ENCODE measurements around the gene SLC35F3.

The SLC35F3 gene

DNA sequence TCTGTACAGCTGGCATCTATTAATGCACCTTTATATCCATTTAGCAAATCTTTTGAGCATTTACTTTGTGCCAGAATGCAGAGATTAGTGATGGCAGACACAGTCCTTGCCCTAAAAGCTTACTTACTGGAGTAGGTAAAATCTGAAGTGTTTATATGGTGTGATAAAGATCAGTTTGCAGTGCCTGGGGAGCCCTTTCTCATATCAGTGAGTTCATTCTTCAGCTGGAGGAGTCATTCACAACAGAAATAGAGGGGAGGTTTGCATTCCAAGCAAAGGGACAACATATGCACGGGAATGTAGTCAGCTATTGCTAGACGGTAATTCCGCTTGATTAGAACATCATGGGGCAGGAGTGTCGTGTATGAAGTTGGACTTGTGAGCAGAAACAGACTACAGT is 8.4 kb downstream of the SLC35F3 start:
- DNase-seq, result no peak

DNA sequence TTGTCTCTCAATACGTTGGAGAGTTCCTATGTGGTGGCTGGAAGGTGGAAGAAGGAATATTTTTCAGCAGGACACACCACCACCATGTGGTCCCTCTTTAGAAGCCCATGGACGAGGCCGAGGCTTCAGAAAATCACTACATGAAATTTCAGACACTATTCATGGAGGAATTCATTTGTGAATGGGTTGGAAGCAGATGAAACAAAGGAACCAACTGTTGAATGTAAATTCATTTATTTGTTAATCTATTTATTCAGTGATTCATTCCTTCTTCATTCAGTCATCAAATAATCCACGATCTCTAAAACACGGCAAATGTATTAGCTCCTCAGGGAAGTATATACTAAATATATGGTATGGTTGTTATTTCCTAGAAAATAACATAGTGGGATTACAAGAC is 12.2 kb downstream of the SLC35F3 start:
- DNase-seq, result no peak

DNA sequence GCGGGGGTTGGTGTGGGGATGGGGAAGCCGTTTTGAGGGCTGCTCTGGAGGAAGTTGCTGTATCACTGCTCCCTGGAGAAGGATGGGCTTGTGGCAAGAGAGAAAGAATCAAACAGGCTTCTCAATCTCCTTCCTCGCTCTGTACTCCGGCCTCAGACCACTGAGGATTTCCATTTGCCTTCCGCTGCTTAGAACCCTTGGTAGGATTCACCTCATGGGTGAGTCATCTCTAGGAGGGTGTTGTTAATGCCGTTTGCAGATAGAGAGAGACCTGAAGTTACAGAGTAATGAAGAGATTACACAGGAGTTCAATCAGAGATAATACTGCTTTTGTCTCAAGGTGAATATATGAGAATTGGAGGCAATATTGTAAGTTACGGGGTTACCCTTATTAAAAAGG is 15.3 kb downstream of the SLC35F3 start:
- no peak for DNase-seq

DNA sequence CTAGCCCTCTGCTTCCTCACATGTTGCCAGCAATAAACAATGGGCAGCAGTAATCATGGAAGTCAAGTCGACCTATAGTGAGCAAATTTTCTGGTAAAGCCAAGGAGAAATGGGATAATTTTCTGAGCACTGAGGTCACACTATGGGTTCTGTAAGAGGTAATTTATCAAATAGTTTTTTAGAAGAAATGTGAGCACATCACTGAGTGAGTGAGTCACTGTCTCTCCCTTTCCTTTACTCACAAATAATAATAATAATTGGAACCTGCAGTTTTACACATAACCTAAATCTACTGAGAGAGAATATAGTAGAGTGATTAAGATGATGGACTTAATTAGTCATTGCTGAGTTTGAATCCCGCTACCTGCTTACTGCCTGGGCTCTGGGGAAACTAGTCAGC is 23.6 kb downstream of the SLC35F3 start:
- no peak for DNase-seq

DNA sequence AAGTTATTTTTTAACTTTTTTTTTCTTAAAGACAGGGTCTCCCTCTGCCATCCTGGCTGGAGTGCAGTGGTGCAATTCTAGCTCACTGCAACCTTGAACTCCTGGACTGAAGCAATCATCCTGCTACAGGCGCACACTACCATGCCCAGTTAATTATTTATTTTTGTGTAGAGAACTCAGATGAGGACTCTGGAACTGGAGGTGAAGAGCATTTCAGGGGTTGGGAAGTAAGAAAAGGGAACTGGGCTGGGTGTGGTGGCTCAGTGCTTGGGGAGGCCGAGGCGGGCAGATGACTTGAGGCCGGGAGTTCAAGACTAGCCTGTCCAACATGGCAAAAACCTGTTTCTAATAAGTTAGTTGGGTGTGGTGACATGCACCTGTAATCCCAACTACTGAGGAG is 28.9 kb downstream of the SLC35F3 start:
- no peak for DNase-seq

DNA sequence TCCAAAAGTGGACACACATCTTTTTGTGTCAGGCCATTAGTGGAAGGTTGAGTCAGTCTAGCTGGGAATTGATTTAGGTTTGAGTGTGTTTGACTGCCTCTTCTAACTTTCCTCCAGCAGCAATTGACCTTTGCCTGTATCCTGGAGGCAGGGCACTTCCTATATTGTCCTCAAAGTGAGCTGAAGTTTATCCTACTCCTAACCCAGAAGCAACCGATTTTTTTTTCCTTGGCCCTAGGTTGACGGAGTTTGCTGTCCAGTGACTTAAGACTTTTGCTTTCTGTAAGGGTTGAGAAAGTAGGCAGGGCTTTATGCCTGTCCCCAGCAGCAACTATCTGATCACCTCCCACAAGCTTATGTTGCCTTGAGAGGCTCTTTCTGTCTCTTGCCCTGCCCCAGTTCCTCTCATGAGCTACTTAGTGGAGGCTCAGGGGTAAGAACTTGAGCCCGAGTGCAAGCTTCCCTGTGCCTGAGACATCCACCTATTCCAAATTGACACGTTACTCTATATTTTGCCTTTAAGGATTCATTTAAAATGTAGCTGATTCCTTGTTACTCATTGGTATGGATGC is 30.9 kb downstream of the SLC35F3 start:
- DNase-seq, result no peak

DNA sequence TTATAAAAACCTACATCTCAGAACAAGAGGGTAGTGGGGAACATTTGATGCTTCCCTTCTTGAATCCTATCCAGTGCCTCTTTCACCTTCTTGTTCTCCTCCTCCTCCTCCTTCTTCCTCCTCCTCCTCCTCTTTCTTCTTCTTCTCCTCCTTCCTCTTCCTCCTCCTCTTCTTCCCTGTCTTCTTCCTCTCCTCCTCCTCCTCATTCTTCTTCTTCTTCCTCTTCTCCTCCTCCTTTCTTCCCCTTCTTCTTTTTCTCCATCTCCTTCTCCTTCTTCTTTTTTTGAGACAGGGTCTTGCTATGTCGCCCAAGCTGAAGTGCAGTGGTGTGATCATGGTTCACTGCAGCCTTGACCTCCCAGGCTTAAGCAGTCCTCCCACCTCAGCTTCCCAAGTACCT is 31.9 kb downstream of the SLC35F3 start:
- no peak for DNase-seq

DNA sequence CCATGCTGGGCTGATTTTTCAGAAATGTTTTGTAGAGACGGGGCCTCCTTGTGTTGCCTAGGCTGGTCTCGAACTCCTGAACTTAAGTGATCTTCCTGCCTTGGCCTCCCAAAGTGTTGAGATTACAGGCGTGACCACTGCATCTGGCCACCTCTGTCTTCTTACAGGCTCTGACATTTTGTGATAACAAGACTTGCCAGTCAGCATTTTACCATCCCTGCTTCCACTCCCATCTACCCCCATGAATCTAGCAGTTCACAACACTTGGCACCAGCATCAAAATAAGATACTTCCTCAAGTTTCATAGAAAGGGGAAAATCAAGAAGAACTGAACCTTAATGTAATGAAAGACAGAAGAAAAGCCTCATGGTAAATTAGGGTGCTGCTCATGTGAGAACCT is 32.4 kb downstream of the SLC35F3 start:
- DNase-seq, result no peak

DNA sequence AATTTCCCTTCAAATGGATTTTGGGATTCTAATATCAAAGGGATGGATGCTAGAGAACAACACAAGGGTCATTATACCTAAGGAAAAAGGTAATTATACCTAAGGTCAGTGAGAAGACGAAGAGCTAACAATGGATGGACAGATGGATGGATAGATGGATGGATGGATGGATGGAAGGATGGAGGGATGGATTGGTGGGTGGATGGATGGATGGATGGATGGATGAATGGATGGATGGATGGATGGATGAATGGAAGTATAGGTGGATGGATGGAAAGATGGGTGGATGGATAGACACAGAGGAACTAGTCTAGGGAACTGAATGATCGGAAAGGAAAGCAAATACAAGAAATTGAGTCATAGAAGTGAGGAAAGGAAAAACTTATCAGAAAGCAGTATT is 34.0 kb downstream of the SLC35F3 start:
- DNase-seq, result no peak

DNA sequence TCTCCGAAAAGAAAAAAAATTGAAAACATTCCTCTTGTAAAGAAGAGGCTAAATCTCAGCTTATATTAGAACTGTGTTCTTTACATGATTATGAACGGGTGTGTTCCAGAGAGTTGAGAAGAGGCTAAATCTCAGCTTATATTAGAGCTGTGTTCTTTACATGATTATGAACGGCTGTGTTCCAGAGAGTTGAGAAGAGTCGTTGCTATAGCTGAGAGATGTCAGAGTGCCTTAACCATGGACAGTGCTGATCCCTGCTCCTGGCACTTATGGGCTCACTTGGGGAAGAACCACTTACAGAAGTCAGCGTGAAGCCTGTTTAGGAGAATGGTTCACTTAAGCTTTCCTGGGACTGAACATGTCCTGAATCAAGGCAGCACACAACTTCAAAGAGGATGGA is 35.0 kb downstream of the SLC35F3 start:
- no peak for DNase-seq

DNA sequence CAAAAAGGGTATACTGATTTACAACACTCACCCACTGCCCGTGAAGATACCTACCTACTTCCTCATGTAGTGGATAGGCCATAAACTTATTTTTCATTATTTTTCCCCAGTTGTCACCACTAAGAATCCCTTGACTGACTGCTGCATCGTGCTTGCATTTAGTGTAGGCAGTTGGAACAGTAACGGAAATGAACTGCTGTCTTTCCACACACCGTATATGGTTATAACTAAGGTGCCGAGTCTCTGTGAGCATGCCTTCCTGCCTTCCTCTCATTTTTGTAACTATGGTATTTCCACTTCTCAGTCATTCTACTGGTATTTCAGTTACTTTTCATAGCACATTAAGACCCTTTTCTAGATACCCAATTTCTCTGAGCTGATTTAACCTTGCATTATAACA is 36.4 kb downstream of the SLC35F3 start:
- no peak for DNase-seq

DNA sequence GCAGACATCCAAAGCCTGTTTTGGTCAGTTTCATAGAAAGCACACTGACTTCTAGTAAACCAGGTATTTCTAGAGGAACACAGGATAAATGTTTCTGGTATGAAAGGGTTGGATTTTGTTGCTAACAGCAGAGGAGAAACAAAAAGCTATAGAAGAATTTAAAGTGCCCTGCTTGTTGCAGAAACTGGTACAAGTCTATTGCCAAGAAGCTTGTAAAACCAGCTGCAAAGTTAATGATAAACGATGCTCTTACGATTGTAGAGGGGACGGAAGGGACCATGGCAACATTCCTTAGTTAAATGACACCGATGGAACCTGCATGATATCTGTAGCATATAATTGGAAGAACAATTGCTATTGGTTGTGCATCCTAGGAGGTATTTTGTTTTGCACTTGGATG is 40.1 kb downstream of the SLC35F3 start:
- DNase-seq, result no peak

DNA sequence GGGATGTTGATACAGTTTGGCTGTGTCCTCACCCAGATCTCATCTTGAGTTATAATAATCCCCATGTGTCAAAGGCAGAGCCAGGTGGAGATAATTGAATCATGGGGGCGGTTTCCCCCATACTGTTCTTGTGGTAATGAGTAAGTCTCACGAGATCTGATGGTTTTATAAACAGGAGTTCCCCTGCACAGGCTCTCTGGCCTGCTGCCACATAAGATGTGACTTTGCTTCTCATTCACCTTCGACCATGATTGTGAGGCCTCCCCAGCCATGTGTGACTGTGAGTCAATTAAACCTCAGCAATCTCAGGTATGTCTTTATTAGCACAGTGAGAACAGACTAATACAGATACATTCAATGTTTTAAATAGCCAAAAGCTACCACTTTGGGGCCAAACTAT is 41.1 kb downstream of the SLC35F3 start:
- no peak for DNase-seq

DNA sequence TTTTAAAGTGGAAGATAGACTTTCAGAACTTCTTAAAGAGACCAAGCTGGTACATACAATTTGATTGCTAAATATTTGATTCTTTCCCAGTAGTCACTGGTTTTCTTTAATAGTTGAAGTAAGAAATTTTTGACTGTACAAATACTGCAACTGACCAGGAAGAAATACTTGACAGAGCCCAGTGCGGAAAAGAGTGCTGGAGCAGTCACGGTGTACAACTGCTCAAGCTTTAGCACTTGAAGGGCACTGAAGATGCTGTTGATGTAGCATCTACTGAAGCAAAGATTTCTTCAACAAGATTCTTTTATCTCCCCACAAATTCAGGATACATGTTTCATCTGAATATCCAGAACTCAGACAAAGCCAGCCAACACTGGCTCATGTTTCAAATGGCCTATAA is 41.5 kb downstream of the SLC35F3 start:
- DNase-seq, result no peak

DNA sequence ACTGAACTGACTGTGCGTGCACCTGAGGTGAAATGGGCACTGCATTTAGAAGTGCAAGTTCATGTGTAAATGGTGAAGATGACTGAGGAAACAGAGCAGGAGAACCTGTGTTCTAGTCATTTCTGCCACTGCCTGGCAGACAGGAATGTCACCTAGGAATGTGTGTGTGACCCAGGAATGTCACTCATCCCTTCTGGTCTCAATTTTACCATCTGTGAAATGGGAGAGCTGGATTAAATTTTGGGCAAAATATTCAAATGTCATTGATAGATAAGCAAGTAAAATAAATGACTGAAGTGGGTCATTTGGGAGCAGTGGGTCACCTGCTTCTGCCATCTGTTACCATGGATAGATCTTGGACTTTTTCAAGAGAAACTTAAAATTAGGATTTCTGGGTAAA is 42.2 kb downstream of the SLC35F3 start:
- no peak for DNase-seq

DNA sequence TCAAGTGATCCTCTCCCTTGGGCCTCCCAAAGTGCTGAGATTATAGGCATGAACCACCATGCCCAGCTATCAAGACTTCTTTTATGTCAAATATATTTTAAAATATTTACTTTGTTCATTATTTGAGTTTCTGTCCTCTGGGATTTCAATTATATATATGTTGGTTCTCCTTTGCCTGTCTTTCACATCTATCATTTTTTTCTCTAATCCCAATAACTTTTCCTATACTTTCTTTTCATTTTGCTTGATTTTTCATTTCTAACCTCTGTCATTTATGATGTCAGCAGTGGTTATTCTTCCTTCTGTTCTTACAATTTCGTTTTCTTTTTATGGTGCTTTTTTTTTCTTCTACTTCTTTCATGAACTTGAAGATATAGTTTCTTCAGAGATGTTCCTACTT is 47.3 kb downstream of the SLC35F3 start:
- no peak for DNase-seq

DNA sequence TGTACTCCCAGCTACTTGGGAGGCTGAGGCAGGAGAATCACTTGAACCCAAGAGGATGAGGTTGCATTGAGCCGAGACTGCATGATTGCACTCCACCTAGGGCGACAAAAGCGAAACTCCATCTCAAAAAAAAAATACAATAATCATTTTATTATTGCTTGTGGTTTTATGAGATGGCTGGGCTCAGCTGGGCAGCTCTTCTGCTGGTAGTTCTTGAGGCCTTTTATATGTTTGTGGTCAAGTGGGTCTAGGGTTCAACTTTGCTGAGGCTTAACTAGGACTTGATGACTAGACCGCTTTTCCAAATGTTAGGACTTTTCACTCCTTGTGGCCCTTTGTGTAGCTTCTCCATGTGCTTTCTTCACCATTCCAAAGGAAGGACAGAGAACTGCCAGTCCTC is 53.2 kb downstream of the SLC35F3 start:
- no peak for DNase-seq

DNA sequence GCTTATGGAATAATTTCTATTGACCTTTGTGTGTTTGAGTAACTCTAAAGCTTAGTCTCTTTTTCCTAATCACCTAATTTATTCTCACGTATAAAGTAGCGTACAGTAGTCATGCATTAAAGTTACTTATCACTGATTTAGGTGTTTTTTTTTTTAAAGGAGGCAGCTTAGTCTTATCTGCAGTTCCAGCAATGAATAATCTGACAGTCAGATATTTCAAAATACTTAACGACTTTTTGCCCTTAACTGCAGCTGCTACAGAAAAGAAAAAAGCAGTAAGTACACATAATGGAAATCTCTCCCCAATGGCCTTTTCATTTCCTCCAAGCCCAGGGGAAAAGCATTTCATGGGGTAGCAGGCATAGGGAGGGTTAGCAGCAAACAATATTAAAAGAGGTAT is 54.6 kb downstream of the SLC35F3 start:
- no peak for DNase-seq

DNA sequence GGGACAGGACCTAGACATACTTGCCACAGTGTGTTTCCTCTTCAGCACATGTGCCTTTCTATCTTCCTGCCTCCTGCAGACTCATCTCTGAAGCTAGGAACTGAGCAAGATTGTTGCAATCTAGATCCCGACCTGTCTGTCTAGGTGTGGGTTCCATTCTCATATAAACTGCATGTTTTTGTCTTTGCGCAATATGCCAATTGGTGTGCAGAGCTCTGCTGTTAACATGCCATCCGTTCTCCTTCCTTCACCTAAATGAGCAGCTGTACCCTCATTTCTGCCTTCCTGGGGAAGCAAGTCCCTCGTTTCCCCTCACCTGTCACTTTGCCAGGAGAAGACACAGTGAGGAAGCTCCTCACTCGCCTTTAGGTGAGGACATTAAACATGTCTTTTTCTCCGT is 55.5 kb downstream of the SLC35F3 start:
- no peak for DNase-seq

DNA sequence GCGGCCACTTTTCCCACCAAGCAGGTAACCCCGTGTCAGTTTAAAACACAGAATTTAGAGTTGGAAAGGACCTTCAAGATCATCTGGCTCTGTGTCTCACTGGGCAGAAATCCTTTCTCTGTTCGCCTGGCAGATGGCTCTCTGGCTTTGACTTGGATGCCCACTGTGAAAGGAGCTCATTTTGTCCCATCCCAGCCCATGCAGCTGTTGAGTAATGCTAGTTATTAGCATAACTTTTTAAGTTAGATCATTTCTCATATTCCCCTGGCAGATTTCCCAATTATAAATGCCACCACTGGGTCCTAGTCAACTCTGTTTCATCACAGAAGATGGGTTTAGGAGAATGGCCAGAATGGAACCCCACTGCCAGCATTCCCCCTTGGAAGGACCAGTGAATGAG is 55.9 kb downstream of the SLC35F3 start:
- DNase-seq, result no peak

DNA sequence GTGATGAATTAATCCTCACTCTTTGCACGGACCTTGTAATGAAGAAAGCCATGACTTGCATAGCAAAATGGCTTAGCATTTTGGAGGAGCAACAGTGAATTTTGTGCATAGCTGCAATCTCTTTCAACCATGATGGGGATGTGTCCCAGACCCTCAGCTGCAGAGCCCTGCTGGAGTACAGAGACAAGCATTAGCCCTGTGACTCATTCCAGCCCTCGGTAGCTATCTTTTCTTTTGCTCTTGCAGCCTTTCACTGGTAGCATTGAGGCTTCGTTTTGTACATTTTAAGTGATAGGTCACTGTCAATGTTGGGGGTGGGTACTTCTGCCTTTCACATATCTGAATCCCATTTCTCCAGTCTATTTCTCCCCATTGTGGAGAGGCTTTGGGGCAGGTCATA is 58.4 kb downstream of the SLC35F3 start:
- no peak for DNase-seq

DNA sequence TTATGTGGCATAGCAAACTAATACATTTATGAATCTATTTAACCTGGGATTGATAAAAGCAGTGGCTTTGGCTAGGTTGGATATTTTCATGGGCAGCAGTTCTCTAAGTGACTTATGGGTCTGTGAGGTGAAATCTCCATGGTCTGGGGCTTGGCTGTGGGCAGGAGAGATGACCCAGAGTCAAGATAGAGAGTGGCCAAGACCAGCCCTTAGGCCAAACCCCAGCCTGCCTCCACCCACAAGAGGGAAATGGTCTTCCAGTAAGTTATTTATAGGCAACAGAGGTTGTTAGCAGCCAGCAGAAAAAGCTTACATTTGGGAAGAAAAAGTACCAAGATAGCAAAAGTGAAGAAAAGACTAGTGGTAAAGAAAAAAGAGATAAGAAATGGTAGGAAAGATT is 61.4 kb downstream of the SLC35F3 start:
- no peak for DNase-seq

DNA sequence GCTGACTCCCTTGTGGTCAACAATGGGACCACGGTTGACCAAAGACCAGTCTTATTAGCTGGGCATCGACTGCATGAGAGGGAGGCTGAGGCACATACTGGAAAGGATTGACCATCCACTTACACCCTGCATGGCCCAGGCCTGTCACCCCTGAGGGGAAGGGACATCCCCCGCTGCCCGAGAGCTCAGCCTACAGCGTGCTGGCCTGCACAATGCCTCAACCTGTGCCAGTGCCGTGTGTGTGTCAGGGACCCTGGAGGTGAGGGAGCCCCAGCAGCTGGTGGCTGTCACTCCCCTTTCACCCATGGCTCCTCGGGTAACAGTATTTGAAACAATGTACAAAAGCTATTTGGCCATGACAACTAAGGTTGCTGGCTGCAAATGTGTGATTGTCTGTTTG is 67.3 kb downstream of the SLC35F3 start:
- DNase-seq, result no peak

DNA sequence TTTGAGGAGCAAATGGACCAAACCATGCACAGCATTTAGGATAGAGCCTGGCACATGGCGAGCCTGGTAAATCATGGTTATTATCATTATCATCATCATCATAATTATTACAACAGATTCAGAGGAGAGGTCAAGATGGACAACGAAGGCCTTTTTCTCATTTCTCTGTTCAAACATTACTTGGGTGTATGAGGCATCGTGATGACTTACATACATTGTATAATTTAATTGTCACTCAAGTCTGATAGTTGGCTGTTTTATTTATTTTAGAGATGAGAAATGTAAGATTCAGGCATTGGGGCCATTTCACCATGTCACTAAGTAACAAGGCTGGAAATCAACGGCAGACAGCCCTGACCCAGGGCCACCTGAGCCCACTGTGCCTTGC is 68.1 kb downstream of the SLC35F3 start:
- DNase-seq, result no peak

DNA sequence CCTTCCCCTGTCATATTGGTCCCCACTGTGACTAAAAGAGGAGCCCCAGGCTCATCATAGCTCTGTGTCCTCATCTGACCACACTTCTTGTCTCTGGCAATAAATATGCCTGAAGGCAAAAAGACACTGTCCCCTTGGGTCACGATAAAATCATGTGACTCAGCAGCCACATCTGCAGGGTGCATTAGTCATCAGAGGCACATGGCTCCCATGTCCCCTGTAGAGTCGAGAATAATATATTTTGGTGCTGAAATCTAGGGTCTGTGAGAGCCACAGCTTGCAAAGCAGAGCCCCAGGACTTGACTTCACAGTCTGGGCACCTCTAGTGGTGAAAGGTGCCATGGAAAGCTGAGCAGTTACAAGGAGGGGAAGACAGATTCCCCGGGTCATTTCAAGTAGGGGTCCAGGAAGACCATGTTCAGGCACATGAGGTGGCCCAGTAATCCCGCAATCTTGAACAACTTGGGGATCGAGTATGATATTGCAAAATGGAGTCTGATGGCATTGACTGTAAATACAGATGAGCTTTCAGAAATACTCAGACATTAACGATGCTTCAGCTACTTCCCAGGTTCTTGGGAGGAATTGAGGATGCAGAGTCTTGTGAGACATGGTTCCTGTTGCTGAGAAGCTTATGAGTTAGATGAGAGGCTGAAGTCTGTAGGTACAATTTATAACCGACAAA is 68.6 kb downstream of the SLC35F3 start:
- no peak for DNase-seq

DNA sequence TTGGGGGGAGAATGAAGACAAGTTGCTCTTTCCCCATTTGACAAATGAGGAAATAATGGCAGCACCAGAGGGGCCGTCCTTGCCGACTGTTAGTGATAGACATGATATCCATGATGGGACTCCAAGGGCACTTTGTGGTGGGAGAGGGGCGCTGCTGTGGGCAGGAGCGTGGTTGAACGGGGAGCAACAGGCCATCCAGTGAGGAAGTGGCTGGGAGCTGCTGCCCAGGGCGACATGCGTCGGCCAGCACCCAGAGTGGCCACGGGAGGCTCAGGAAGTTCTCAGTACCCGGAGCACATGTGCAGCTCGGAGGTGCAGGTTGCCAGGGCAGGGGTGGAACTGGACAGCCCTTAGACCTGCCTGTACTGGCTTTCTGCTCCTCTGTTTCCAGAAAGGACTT is 71.0 kb downstream of the SLC35F3 start:
- DNase-seq, result no peak
